H1 (cell line): ENCODE results near the gene SLC6A18. TPM values are rescaled to one million over a fixed set of nuclear protein-coding genes. Genes with fewer than 3 reads are reported as not detected.

Experiments used
- CTCF ChIA-PET: fragments of 300-600 bp; sonication (Branson Sonifier 250); formaldehyde crosslinking; loops from one replicate; lab custom pipeline; 2021; ENCODE audit not compliant: partially characterized antibody; lab: Charles Lee
- POLR2A ChIA-PET: fragments of 300-600 bp; sonication (Branson Sonifier 250); formaldehyde crosslinking; loops from one replicate; lab custom pipeline; 2021; ENCODE audit warnings: inconsistent platforms; ENCODE audit not compliant: partially characterized antibody; lab: Charles Lee
- DNase-seq, 2 experiments: peaks; one replicate each; pipeline versions ENCODE4 v3.0.0 to v3.0.0-alpha.2; 2010 to 2022; ENCODE audit warnings: low spot score in 2 of 2, low read depth in 1 of 2, mixed read lengths in 1 of 2
- FAIRE-seq: peaks from 2 replicates; lab custom pipeline; 2011; peaks lifted over from hg19 to GRCh38; lab: Jason Lieb, UNC
- H2AFZ ChIP-seq: 2 replicates; pipeline ENCODE4 v1.8.1; 2012; ENCODE audit warnings: low read length, inconsistent platforms
- H2AK5ac ChIP-seq: 2 replicates; pipeline ENCODE4 v1.6.1; 2013; ENCODE audit warnings: low read depth, low read length
- H2BK120ac ChIP-seq: replicated peaks from 2 replicates; pipeline ENCODE3; 2013; ENCODE audit warnings: low read depth, low read length, inconsistent platforms
- H2BK12ac ChIP-seq: 2 replicates; pipeline ENCODE4 v1.6.1; 2013; ENCODE audit warnings: low read depth, low read length
- H2BK15ac ChIP-seq: 2 replicates; pipeline ENCODE4 v1.6.1; 2013; ENCODE audit warnings: low read length
- H2BK20ac ChIP-seq: 2 replicates; pipeline ENCODE4 v1.6.1; 2013; ENCODE audit warnings: low read length
- H2BK5ac ChIP-seq: 2 replicates; pipeline ENCODE4 v1.6.1; 2013; ENCODE audit warnings: low read depth, low read length
- H3K14ac ChIP-seq: 2 replicates; pipeline ENCODE4 v1.6.1; 2013; ENCODE audit warnings: inconsistent platforms; ENCODE audit not compliant: insufficient read length
- H3K18ac ChIP-seq: 2 replicates; pipeline ENCODE4 v1.6.1; 2013; ENCODE audit warnings: low read length; ENCODE audit errors: extremely low read depth
- H3K23ac ChIP-seq: 2 replicates; pipeline ENCODE4 v1.6.1; 2013; ENCODE audit warnings: inconsistent platforms; ENCODE audit not compliant: insufficient read length
- H3K23me2 ChIP-seq: 2 replicates; pipeline ENCODE4 v1.6.1; 2013; ENCODE audit warnings: low read depth, low read length
- H3K27ac ChIP-seq: 2 replicates; pipeline ENCODE4 v1.6.1; 2011; ENCODE audit warnings: low read depth, low read length, inconsistent platforms
- H3K27me3 ChIP-seq, 4 experiments: replicated peaks in 1 of 4; 1 replicate in 1 of 4; 2 replicates in 3 of 4; pipeline versions ENCODE4 v1.6.1 to v1.8.1; 2011 to 2013; ENCODE audit warnings: low read length in 3 of 4, mild to moderate bottlenecking in 3 of 4, inconsistent platforms in 2 of 4, mixed read lengths in 2 of 4, moderate library complexity in 1 of 4; ENCODE audit not compliant: control insufficient read depth in 3 of 4, insufficient read depth in 3 of 4; ENCODE audit errors: extremely low read depth in 1 of 4
- H3K36me3 ChIP-seq, 4 experiments: 2 replicates each; pipeline versions ENCODE4 v1.6.1 to v1.8.1; 2011 to 2013; ENCODE audit warnings: mild to moderate bottlenecking in 4 of 4, low read length in 3 of 4, moderate library complexity in 2 of 4, control low read depth in 1 of 4, inconsistent platforms in 1 of 4; ENCODE audit not compliant: insufficient read depth in 4 of 4, control insufficient read depth in 2 of 4
- H3K4ac ChIP-seq: replicated peaks from 2 replicates; pipeline ENCODE3; 2013; ENCODE audit warnings: low read length, low read depth, mixed read lengths, inconsistent platforms; ENCODE audit not compliant: insufficient read length
- H3K4me1 ChIP-seq, 4 experiments: replicated peaks in 1 of 4; 1 replicate in 1 of 4; 2 replicates in 3 of 4; pipeline versions ENCODE4 v1.6.1 to v1.8.1; 2011 to 2013; ENCODE audit warnings: low read length in 3 of 4, inconsistent platforms in 2 of 4, mixed read lengths in 1 of 4; ENCODE audit not compliant: insufficient read depth in 4 of 4, control insufficient read depth in 3 of 4
- H3K4me2 ChIP-seq, 2 experiments: 2 replicates each; pipeline versions ENCODE4 v1.6.1 to v1.8.1; 2011 to 2013; ENCODE audit warnings: low read depth in 2 of 2, low read length in 2 of 2, control low read depth in 1 of 2, inconsistent platforms in 1 of 2, mild to moderate bottlenecking in 1 of 2; ENCODE audit not compliant: insufficient read depth in 1 of 2
- H3K4me3 ChIP-seq, 4 experiments: fragments of 200-600, 300-600 bp in 1 of 4; sonication (generic), shearing (Covaris generic), sonication (Bioruptor Twin) in 1 of 4; 2 replicates each; pipeline versions ENCODE4 v1.5.1 to v1.8.1; 2011 to 2016; ENCODE audit warnings: low read length in 4 of 4, low read depth in 3 of 4, control low read depth in 2 of 4, inconsistent platforms in 2 of 4, mild to moderate bottlenecking in 2 of 4, mixed read lengths in 1 of 4, moderate library complexity in 1 of 4; ENCODE audit not compliant: insufficient read depth in 2 of 4; ENCODE audit errors: extremely low read depth in 1 of 4
- H3K56ac ChIP-seq: replicated peaks from 2 replicates; pipeline ENCODE3; 2013; ENCODE audit warnings: low read depth, mild to moderate bottlenecking, mixed read lengths, low read length, inconsistent platforms; ENCODE audit not compliant: insufficient read length
- H3K79me1 ChIP-seq: 2 replicates; pipeline ENCODE4 v1.6.1; 2013; ENCODE audit warnings: low read depth, low read length, control low read depth
- H3K79me2 ChIP-seq, 2 experiments: 2 replicates each; pipeline versions ENCODE4 v1.6.1 to v1.8.1; 2012 to 2013; ENCODE audit warnings: low read length in 2 of 2, mild to moderate bottlenecking in 2 of 2, inconsistent platforms in 1 of 2; ENCODE audit not compliant: insufficient read depth in 2 of 2, control insufficient read depth in 1 of 2
- H3K9ac ChIP-seq, 4 experiments: replicated peaks in 1 of 4; 1 replicate in 1 of 4; 2 replicates in 3 of 4; pipeline versions ENCODE4 v1.6.1 to v1.8.1; 2011 to 2013; ENCODE audit warnings: low read depth in 3 of 4, low read length in 3 of 4, control low read depth in 2 of 4, mild to moderate bottlenecking in 2 of 4, moderate library complexity in 2 of 4, inconsistent platforms in 1 of 4; ENCODE audit errors: extremely low read depth in 1 of 4
- H3K9me3 ChIP-seq, 2 experiments: 2 replicates each; pipeline versions ENCODE4 v1.6.1 to v1.8.1; 2012 to 2013; ENCODE audit warnings: mild to moderate bottlenecking in 2 of 2, moderate library complexity in 2 of 2, control low read depth in 1 of 2, inconsistent platforms in 1 of 2, low read depth in 1 of 2, low read length in 1 of 2, mixed read lengths in 1 of 2; ENCODE audit not compliant: insufficient read depth in 2 of 2
- H4K20me1 ChIP-seq, 2 experiments: replicated peaks in 1 of 2; 2 replicates each; pipeline versions ENCODE3 to v1.8.1; 2011 to 2013; ENCODE audit warnings: inconsistent platforms in 2 of 2, low read length in 2 of 2, mild to moderate bottlenecking in 1 of 2; ENCODE audit not compliant: insufficient read depth in 2 of 2, control insufficient read depth in 1 of 2
- H4K5ac ChIP-seq: 2 replicates; pipeline ENCODE4 v1.6.1; 2013; ENCODE audit warnings: low read length, low read depth, mixed read lengths, inconsistent platforms; ENCODE audit not compliant: insufficient read length
- H4K8ac ChIP-seq: 2 replicates; pipeline ENCODE4 v1.8.0; 2013; ENCODE audit warnings: mild to moderate bottlenecking, moderate library complexity, low read length, inconsistent platforms; ENCODE audit not compliant: insufficient read depth; ENCODE audit errors: extremely low read depth
- H4K91ac ChIP-seq: replicated peaks from 2 replicates; pipeline ENCODE3; 2013; ENCODE audit warnings: low read length, mixed read lengths, inconsistent platforms; ENCODE audit not compliant: insufficient read length
- BRCA1 ChIP-seq: IDR thresholded peaks from 2 replicates; pipeline ENCODE4 v1.6.1; 2012; ENCODE audit warnings: low read depth, low read length, improper control_type of control experiment
- CBX5 ChIP-seq: fragments of 300-800, 300-1000 bp; sonication (generic); IDR thresholded peaks from 2 replicates; pipeline ENCODE4 v1.7.1; 2016; ENCODE audit warnings: antibody characterized with exemption, low read length, low read depth
- EP300 ChIP-seq, 2 experiments: IDR thresholded peaks; 1 replicate in 1 of 2; 2 replicates in 1 of 2; pipeline ENCODE4 v1.6.1; 2011 to 2012; ENCODE audit warnings: low read depth in 2 of 2, low read length in 2 of 2, mild to moderate bottlenecking in 2 of 2, borderline replicate concordance in 1 of 2, inconsistent platforms in 1 of 2, moderate library complexity in 1 of 2
- FOSL1 ChIP-seq: IDR thresholded peaks from 2 replicates; pipeline ENCODE4 v1.6.1; 2011; ENCODE audit warnings: mild to moderate bottlenecking, low read depth, low read length, moderate library complexity; ENCODE audit not compliant: insufficient read depth
- GABPA ChIP-seq: IDR thresholded peaks from 2 replicates; pipeline ENCODE4 v1.6.1; 2011; ENCODE audit warnings: mild to moderate bottlenecking, low read length, moderate library complexity, borderline replicate concordance; ENCODE audit not compliant: insufficient read depth
- JUND ChIP-seq: IDR thresholded peaks from 2 replicates; pipeline ENCODE4 v1.6.1; 2011; ENCODE audit warnings: mild to moderate bottlenecking, improper control_type of control experiment, low read length
- POLR2AphosphoS5 ChIP-seq: IDR thresholded peaks from 2 replicates; pipeline ENCODE4 v1.6.1; 2011; ENCODE audit warnings: low read depth, low read length
- RNF2 ChIP-seq: fragments of 200-900, 300-1000 bp; sonication (generic); IDR thresholded peaks from 2 replicates; pipeline ENCODE4 v1.7.1; 2016; ENCODE audit warnings: borderline replicate concordance, low read depth, mild to moderate bottlenecking, antibody characterized with exemption, low read length; ENCODE audit not compliant: poor library complexity, severe bottlenecking; ENCODE audit errors: missing control alignments
- RXRA ChIP-seq: IDR thresholded peaks from 2 replicates; pipeline ENCODE4 v1.6.1; 2011; ENCODE audit warnings: low read depth, mild to moderate bottlenecking, low read length, moderate library complexity; ENCODE audit not compliant: insufficient read depth
- SP1 ChIP-seq: IDR thresholded peaks from 2 replicates; pipeline ENCODE4 v1.6.1; 2011; ENCODE audit warnings: low read depth, low read length
- SRF ChIP-seq: IDR thresholded peaks from 2 replicates; pipeline ENCODE4 v1.6.1; 2011; ENCODE audit warnings: mild to moderate bottlenecking, low read depth, low read length, moderate library complexity
- WGBS, 2 experiments: shearing (Covaris generic) in 1 of 2; methylation state at CpG; one replicate each; pipeline versions ENCODE4 v1.1.6 to v1.1.7; 2013 to 2015; ENCODE audit warnings: low lambda C conversion rate in 2 of 2, mixed read lengths in 2 of 2, inconsistent platforms in 1 of 2, low coverage in 1 of 2, missing lambda C conversion rate in 1 of 2; ENCODE audit not compliant: insufficient replicate concordance in 2 of 2, insufficient coverage in 1 of 2, insufficient read length in 1 of 2; ENCODE audit errors: extremely low coverage in 1 of 2, missing lambda C conversion rate in 1 of 2; 5-methylcytosine and 5-hydroxymethylcytosine counted together
- polyA plus RNA-seq, 7 experiments: library from polyadenylated mRNA; depleted of rRNA in 3 of 7; stranded (reverse) in 5 of 7; unstranded in 2 of 7; fragments of >200 nt in 5 of 7; fragments of 200-250 nt in 2 of 7; gene quantifications; 1 replicate in 5 of 7; 2 replicates in 1 of 7; 4 replicates in 1 of 7; pipeline versions ENCODE4 v1.2.1 to v1.2.3, GENCODE V29; 2011 to 2013; ENCODE audit warnings: missing spikeins in 2 of 7, mixed read lengths in 2 of 7
- total RNA-seq: library from RNA; stranded (reverse); fragmentation: NEBNext Ultra II Directional; extraction: Animal tissue kit (Norgen Biotek cat#: 25700); gene quantifications from 2 replicates; pipeline ENCODE4 v1.2.1, GENCODE V29; 2021
- TF ChIP-seq, protein P1 (sequence below): IDR thresholded peaks from 2 replicates; pipeline ENCODE4 v1.6.1; 2012; ENCODE audit warnings: low read length, inconsistent platforms

SLC6A18 gene
- total and polyA plus RNA-seq, 2 of the 8 experiments (the other 6 are each of a cell fraction or from before 2014, with no cell fraction given) = not detected

GRCh38 chr5:1257841-1258240, 32.7 kb downstream of the SLC6A18 start:
- H3K9ac ChIP-seq = no peak overlapping the region
- H4K91ac ChIP-seq = no peak overlapping the region
- no peak overlapping the region for H3K56ac ChIP-seq
- no peak overlapping the region for H2BK12ac ChIP-seq
- H3K18ac ChIP-seq = no peak overlapping the region
- no peak overlapping the region for H2BK20ac ChIP-seq
- H4K8ac ChIP-seq = no peak overlapping the region
- DNase-seq (no peak), FAIRE-seq (no peak)
- H3K4me1 ChIP-seq = no peaks in the 10 kb centered on the region; a peak in 1 of 7 replicates
- peaks cover 19 to 27% of the 10 kb centered on the region in 2 experiments for H3K9me3 ChIP-seq
- H3K4me2 ChIP-seq = no peak overlapping the region
- H3K79me2 ChIP-seq = no peaks in the 10 kb centered on the region
- no peak overlapping the region for H2AFZ ChIP-seq
- no peak overlapping the region for H3K23ac ChIP-seq
- H3K23me2 ChIP-seq = no peaks in the 10 kb centered on the region
- H3K27ac ChIP-seq = no peak overlapping the region
- H3K36me3 ChIP-seq = peaks cover 0 to 21% (median 4%) of the 10 kb centered on the region in 4 experiments; a peak in 6 of 8 replicates
- H3K14ac ChIP-seq = no peak overlapping the region
- peaks cover 0 to 11% of the 10 kb centered on the region in 2 experiments for H4K20me1 ChIP-seq
- WGBS, 2 experiments = 89% methylated on average over 13 of the region's 13 CpGs; no CpG with 5 or more reads in 1 of the 2 experiments
- H3K4ac ChIP-seq = no peak overlapping the region
- no peak overlapping the region for H2BK5ac ChIP-seq
- no peak overlapping the region for H2BK15ac ChIP-seq
- no peaks in the 10 kb centered on the region for H3K79me1 ChIP-seq
- no peak overlapping the region for H2AK5ac ChIP-seq
- H3K4me3 ChIP-seq = no peak overlapping the region
- H3K27me3 ChIP-seq = no peaks in the 10 kb centered on the region
- no peak overlapping the region for H2BK120ac ChIP-seq
- POLR2A ChIA-PET = no interaction called here
- CTCF ChIA-PET = interaction anchor here (1.2 kb wide), 1 partner anchor 27 kb away, joined by 4 read pairs; no protein-coding TSS in a partner anchor
- H4K5ac ChIP-seq = no peak overlapping the region
- TF ChIP-seq CBX5 (no peak), EP300 (IDR thresholded peaks at IDR 0.05; ENCODE audit: borderline replicate concordance in 1 of 2, low read depth in 2 of 2, low read length in 2 of 2) (no peak), RNF2 (no peak), JUND (no peak), RXRA (no peak), SP1 (no peak), BRCA1 (no peak), FOSL1 (no peak), GABPA (no peak), SRF (no peak), POLR2AphosphoS5 (no peak)
- TF ChIP-seq, protein P1, sequence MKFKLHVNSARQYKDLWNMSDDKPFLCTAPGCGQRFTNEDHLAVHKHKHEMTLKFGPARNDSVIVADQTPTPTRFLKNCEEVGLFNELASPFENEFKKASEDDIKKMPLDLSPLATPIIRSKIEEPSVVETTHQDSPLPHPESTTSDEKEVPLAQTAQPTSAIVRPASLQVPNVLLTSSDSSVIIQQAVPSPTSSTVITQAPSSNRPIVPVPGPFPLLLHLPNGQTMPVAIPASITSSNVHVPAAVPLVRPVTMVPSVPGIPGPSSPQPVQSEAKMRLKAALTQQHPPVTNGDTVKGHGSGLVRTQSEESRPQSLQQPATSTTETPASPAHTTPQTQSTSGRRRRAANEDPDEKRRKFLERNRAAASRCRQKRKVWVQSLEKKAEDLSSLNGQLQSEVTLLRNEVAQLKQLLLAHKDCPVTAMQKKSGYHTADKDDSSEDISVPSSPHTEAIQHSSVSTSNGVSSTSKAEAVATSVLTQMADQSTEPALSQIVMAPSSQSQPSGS = no peak
